ENCODE results near the gene AP2B1.
"Not testable (repeated sequence)": the region's sequence is repeated elsewhere in the genome, so short reads cannot be mapped to it uniquely, and the experiment has no call there.

AP2B1 gene

DNA sequence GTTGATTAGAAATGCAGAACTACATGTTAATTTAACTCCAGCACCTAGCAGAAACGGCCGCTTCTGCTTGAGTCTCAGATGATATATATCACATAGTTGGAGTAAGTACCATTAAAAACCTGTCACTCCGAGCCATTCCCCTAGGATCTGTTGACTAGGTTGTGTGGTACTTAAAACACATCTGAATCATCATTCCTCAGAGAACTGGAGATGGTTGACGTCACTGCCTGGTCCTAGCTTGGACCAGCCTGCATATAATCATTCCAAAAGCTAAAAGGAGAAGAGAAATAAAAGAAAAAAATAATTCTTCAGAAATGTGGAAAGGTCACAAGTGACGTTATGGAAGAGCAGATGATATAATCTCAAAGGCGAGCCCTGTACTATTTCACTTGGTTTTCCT lies 113.0 kb downstream of the AP2B1 start:
- no peak for DNase-seq (ENCODE audit: low spot score)

DNA sequence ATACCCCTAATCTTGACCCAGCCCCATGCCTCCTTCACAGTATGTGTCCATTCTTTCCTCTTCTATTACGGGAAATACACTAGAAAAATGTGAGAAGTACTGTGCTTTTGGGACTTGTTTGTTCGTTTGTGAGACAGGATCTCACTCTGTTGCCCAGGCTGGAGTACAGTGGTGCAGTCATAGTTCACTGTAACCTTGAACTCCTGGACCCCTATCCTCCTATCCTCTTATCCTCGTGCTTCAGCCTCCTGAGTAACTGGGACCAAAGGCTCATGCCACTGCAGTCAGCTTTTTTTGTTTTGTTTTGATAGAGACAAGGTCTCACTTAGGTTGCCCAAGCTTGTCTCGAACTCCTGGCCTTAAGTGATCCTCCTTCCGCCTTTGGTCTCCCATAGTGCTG lies 114.4 kb downstream of the AP2B1 start:
- DNase-seq (ENCODE audit: low spot score) = no peak

DNA sequence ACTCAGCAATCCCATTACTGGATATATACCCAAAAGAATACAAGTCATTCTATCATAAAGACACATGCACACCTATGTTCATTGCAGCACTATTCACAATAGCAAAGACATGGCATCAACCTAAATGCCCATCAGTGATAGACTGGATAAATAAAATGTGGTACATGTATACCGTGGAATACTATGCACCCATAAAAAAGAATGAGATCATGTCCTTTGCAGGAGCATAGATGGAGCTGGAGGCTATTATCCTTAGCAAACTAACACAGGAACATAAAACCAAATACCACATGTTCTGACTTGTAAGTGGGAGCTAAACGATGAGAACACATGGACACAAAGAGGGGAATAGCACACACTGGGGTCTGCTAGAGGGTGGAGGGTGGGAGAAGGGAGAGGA lies 116.2 kb downstream of the AP2B1 start:
- DNase-seq (ENCODE audit: low spot score) = not testable (repeated sequence)

DNA sequence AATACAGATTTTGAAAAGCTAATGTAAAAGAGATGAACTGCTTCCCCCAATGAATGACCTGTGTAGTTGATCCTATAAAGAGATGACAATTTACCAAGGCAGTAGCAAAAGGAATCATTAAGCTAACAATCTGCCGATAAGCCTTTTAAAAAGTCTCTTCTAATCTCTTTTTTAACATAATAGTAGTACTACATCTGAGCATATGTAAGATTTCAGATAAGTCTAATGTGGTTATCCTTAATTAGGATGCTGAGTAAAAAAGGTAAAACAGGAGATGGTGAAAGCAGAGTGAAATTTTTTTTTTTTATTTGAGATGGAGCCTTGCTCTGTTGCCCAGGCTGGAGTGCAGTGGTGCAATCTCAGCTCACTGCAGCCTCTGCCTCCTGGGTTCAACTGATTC lies 118.1 kb downstream of the AP2B1 start:
- no peak for DNase-seq (ENCODE audit: low spot score)

DNA sequence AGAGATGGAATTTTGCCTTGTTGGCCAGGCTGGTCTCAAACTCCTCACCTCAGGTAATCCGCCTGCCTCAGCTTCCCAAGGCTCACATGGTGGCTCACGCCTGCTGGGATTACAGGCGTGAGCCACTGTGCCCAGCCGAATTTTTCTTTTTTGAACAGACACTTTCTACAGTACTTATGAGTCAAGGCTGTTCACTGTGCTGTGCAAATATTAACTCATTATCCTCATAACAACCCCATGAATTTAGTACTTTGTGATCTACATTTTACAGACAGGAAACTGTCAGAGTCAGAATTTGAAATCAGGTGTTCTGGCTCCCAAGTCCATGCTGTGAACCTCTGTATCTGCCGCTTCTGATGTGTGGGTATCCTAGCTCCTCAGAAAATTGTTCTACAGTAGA lies 118.6 kb downstream of the AP2B1 start:
- DNase-seq (ENCODE audit: low spot score) = no peak

DNA sequence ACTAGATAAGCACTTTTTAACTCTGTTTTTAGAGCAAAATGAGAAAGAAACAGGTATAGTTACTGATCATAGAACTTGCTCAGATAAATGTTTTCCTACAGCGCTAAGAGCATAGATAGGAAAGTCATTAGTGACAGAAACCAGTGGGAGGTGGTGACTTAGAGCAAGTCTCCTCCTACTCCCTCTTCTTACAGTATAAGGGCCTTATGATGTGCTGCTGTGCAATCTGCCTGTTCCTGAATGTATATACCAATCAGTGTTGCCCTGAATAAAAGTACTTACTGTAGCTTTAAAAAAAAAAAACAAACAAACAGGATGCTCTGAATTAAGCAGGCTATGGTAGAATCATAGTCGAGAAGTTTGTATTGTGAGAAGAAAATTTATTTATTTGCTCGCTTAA lies 121.0 kb downstream of the AP2B1 start:
- no peak for DNase-seq (ENCODE audit: low spot score)

DNA sequence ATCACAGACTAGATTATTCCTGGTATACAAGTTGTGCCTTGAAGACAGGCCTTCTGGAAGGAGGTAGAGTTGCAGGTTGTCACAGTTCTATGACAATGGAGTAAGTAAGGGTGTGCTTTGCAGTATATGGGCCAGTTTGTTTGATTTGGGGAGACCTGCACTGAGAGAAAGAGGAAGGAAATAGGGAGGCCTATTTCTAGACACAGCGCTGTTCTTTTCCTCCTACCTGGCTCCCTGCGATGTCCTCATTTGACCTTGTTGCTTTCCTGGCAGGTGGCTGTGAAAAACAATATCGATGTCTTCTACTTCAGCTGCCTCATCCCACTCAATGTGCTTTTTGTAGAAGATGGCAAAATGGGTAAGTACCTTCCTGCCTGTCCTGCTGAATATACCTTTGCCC lies 121.8 kb downstream of the AP2B1 start:
- no peak for DNase-seq (ENCODE audit: low spot score)

DNA sequence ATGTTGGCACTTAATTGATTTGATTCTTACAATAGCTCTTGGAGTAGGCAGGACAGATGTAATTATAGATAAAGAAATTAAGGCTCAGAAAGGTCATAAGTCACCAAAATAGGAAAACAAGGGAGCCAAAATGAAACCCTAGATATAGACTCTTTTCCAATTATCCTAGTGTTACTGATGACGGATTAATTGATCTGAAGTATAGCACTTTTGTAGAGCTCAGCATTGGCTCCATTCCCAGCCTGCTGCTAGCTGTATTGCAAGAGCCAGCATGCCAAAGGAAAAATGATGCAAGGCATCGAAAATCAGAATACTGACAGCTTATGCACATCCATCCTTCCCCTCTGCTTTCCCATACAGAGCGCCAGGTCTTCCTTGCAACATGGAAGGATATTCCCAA lies 122.8 kb downstream of the AP2B1 start:
- no peak for DNase-seq (ENCODE audit: low spot score)

DNA sequence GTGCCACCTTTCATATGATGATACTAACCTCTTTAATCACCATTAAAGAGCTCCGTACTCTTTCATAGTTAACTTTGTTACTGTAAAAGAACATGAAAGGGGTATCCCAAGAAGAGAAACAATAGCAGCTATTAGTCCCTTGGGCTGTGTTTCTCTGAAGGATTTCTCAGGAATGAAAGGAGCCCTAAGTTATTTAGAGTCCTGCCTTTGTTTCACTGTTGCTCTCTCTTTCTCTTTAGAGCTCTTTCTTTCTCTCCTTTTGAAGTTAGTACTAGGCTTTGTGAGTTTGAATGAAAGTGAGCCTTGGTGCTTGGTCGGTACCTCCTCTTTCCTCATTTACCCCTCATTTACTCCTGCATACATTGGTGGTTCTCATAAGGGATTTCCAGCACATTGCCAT lies 123.8 kb downstream of the AP2B1 start:
- no peak for DNase-seq (ENCODE audit: low spot score)

DNA sequence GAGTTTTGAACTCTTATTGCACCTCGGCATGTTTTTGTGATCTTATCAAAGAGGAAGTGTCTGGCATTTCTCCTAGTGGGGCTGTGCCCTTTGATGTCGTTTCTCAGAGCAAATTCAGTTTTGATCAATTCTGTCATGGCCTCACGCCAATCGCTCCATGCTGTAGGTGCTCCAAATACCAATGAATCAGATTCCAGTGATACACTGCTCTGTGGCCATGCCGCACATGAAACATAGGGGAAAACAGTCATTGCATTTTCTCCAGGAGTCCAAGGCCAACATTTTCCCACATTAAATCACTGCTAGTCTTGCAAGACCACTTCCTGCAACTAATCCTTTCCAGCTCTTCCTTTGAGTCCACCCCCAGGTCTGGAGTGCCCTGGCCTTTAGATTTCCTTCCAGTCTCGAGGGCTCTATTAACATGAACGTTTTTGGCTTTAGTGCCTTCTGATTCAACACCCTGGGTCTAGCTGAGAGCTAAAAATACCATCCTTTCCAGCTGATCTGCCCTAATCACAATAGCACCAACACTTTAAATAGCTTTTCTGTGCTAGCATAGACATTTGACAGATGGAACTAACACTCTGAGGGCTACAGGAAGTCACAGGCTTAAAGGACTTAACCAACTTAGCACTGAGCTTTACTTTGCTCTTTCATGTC lies 126.1 kb downstream of the AP2B1 start:
- peak; percentile 38 for DNase-seq (ENCODE audit: low spot score)

DNA sequence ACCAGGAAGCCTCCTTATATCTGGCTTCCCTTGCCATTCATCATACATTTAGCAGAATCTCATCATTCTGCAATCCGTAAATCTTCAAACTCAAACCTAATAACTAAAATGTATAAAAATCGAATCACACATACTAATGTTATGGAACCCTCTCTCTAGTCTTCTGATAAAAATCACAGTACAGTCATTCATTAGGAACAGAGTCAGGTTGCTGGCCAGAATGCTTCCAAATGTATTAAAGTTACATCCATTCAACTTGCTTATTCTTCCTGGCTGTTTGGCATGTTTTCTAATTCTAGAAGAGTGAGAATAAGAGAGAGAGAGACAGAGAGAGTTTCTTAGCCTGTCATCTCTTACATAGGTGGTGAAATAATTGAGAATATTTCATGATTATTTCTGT lies 127.9 kb downstream of the AP2B1 start:
- DNase-seq (ENCODE audit: low spot score) = no peak

DNA sequence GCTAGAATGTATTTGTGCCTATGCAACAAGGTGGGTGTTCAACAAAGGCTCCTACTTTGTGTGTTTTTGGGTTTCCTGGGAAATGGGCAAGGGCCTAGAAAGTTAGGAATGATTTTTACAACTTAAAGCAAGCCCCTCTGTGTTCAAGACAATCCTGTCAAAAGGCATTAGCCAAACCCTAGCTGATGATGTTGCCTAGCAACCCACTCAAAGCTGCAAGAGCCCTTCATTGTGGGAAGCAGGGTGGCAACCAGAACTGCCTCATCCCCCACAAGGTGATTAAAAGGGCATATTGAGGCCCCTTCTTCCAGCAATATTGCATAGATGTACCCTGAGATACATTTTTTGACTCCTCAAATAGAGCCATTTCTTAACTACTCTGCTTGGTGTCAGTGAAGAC lies 128.3 kb downstream of the AP2B1 start:
- DNase-seq (ENCODE audit: low spot score) = no peak

DNA sequence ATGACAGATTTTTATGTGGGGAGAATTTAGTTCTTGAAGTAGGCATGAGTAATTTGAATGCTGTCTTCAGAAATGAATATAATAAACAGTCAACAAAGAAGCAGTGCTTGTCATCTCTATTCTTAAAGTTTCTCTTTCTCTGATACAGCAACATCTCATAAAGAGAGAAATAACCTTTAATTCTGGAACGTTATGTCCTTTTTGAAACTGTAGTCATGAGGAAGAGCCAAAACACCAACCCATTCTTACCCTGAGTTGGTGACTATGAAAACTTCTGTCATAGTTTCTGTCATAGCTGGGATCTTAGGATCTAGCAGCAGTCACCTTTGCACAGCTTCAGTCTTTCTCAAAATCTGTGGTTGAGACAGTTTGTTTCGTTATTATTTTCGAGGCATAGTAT lies 129.1 kb downstream of the AP2B1 start:
- no peak for DNase-seq (ENCODE audit: low spot score)

DNA sequence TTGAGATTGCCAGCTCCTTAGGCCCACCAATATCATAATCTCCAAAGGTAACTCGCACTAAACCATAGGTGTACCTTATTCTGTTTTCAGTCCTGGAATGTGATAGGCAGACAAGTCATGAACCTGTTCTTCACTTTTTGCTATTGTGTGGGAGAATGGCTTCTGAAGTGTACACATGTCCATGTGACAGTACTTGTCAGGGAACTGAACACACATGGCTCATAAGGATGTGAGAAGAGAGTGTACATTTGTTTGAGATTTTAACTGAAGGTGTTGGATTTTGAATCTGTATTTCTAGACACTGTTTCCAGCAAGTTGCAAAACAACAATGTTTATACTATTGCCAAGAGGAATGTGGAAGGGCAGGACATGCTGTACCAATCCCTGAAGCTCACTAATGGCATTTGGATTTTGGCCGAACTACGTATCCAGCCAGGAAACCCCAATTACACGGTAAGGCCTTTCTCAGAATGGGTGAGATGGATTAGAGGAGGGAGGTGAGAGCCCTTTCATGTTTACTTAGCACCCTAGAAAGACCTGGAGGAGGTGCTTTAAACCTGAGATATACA lies 129.9 kb downstream of the AP2B1 start:
- no peak for DNase-seq (ENCODE audit: low spot score)

DNA sequence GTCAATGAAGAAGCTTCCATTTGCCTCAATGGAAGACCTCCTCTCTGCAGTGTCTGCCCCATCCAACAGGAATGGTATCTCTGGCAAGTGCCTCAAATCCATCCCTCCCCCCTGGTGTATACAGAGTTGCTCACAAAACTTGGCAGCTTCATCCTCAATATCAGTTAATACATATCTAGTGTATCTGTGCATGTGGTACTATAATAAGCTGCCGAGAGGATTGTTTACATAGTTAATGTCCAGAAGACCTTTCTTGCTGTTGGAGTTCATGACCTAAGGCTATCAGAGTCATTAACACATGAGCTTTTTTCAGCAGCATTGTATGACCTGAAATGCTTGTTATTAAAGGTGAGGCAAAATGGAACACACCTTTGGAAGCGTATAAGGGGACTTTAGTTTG lies 130.4 kb downstream of the AP2B1 start:
- DNase-seq (ENCODE audit: low spot score) = no peak

DNA sequence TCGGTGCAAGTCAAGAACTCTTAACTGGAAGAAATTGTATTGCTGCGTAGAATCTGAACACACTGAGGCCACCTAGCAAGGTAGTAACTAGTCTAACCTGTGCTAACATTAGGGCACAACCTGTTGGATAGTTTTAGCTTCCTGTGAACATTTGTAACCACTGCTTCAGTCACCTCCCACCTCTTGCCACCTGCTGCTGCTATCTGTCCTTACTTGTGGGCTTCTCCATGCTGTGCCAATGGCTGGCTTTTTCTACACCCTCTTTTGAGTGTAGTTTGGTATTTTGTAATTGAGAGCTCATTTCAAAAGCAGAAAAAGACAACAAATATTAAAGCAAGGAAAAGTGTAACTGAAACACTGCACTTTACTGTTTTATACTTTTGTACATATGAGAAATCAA lies 136.6 kb downstream of the AP2B1 start:
- no peak for DNase-seq (ENCODE audit: low spot score)

DNA sequence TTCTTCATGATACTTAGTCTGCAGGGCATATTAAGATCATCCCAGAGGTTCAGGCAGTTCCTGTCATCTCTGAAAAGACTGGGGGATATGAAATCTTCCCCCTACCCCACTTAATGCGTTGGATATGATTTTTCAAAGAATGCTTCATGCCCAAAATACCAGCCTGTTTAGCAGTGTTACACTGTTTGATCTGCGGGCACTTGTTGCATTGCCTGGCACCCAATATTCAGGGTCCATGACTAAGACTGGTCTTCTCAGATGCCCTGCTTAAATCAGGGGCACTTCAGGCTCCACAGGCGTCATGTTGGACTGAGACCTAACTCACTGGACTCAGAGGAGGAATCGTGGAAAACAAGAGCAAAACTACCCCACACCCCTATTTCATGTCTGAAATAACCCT lies 137.9 kb downstream of the AP2B1 start:
- no peak for DNase-seq (ENCODE audit: low spot score)

DNA sequence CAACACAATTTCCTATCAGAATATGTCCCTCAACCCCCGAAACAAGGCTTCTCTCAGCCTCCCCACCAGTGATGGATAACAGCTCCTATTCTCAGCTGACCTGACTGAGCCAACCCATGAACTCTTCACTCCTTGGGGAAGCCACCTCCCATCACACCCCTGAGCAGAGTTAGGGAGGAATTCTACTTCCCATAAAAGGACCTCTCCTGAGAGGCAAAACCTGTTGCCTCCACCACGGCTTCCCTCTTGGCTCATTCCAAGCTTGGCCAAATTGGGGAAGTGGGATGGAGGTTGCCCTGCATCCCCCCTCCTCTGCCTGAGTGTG lies 138.6 kb downstream of the AP2B1 start:
- no peak for DNase-seq (ENCODE audit: low spot score)

DNA sequence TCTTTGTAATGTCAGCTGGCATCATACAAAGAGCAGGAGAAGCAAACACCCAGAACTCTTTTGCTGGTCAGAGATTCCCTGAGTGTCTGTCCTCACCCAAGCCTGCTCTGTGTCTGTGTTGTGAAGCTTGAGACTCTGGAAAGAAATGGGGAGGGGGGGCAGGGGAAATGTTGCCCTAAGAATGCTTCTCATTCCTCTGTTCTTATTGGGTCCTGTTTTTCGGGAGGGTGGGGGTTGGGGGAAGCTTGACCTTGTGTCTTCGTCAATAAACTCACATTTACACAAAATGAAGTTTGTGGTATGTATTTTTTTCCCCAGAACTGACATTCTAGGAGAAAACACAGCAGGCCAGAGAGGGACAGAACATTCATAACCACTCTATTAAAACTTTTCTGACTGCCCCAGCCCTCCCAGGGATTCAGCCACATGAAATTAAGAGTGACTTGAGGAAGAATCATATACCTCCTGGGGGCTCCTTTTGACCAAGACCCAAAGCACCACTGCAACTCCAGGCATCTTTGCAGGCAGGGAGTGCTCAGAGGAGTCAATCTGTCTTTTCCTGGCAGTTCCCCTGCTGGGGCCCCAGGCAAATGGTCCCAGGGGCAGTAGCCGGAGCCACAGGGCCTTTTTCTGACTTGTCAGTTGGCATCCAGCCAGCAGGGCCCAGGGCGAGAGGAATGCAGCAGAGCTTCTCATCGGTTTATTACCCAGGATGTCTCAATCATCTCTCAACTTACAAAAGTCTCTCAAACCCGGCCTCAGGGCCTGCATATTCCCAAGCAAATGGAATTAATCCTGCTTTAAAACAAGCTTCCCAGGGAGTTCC lies 139.2 kb downstream of the AP2B1 start:
- DNase-seq (ENCODE audit: low spot score) = peak; percentile 60

DNA sequence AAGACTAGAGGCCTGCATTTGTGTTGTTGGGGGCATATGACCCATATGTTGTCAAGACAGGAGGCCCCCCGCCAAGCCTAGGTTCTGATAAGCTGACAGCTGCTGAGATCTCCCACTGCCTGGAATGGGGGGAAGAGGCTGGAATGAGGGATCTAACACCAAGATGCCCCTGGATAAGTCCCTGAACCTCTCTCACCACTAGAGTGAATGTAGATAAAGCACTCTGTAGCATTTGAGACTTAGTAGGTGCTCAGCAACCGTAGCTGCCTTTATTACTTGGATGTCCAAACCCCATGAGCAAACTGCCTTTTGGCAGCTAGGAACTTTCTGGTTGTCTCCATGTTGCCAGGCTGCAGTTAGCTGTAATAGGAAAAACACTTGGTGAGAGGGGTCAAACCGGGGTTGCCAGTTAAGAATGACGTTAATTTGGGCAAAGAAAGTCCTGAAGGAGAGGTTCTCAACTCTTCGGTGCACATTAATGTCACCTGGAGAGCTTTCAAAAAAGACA lies 139.9 kb downstream of the AP2B1 start:
- DNase-seq (ENCODE audit: low spot score) = no peak

DNA sequence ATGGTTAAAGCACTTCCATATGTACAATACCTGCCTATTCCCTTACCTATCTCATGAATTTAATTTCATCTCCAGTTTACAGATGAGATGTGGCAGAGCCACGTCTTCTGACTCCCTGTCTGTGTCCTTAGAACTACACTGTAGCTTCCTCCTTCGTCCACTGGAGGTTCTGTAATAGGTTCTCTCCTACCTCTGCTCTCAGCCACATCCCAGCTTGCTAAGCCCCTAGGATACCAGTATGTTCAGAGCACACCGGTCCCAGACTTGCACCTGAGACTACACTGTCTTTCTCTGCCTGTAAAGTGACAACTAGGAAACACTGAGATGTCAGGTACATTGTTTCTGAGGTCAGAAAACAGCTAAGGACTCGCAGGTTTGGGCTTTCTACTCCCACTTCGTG lies 140.5 kb downstream of the AP2B1 start:
- no peak for DNase-seq (ENCODE audit: low spot score)

DNA sequence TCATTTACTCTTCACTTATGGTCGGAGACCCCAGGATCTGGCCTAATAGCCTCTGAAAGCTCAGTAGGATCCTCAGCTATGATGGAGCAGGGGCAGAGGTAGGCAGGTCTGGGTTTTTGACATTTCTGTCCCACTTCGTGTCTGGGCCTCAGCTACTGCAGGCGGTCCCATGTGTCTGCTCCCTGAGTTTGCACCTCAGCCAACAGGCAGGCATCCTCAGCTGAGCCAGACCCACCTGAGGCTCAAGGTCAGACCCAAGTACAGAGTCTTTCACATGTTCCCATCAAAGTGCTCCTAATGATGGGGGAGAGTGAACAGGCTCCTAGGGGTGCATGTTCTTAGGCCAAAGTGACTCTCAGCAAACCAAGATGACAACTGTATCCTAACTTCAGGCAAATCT lies 141.4 kb downstream of the AP2B1 start:
- no peak for DNase-seq (ENCODE audit: low spot score)

DNA sequence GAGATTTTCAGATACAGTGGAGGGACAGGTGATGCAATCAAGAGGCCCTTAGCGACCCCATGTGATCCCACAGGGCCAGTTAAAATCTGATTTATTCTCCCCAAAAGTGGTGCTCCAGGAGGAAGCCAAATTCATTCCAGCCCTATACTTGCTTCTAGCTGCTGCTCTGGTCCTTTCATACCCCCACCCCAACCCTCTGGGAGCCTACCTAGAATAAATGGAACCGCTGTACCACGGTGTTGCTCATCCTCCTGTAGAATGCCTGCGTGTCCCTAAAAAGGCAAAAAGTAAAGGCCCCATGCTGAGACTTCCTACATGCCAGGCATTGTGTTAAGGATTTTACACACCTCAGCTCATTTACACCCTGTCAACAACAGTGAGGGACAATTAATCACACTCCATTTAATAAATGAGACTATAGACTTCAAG lies 142.3 kb downstream of the AP2B1 start:
- no peak for DNase-seq (ENCODE audit: low spot score)
